Fibroblast of pulmonary artery (primary cell): ENCODE measurements around the gene RXFP1.

Source experiments
- DNase-seq: peaks from one replicate; pipeline ENCODE4 v3.0.0-alpha.2; 2010; ENCODE audit warnings: low read depth
- H3K4me3 ChIP-seq: replicated peaks from 2 replicates; pipeline ENCODE4 v1.5.1; 2011; ENCODE audit warnings: low read depth, mild to moderate bottlenecking, control low read depth, low read length, moderate library complexity
- CTCF ChIP-seq: IDR thresholded peaks from 2 replicates; pipeline ENCODE4 v1.5.1; 2011; ENCODE audit warnings: mild to moderate bottlenecking, control low read depth, low read length, inconsistent platforms; ENCODE audit errors: missing control alignments

Gene RXFP1

GRCh38 chr4:158673633-158674032 is 152.0 kb downstream of the RXFP1 start:
- no peak for TF ChIP-seq CTCF
- DNase-seq = no peak
- H3K4me3 ChIP-seq = no peak overlapping the region

GRCh38 chr4:158676076-158676475 is 154.4 kb downstream of the RXFP1 start:
- DNase-seq = no peak
- no peak overlapping the region for H3K4me3 ChIP-seq
- no peak for TF ChIP-seq CTCF

- DNase-seq = no peak
- TF ChIP-seq CTCF = no peak
Measured at GRCh38 chr4:158678767-158679166, 157.1 kb downstream of the RXFP1 start.

GRCh38 chr4:158681629-158682028 is 159.9 kb downstream of the RXFP1 start:
- no peak for DNase-seq
- H3K4me3 ChIP-seq = no peak overlapping the region
- no peak for TF ChIP-seq CTCF

More at GRCh38 chr4:158678767-158679166, 157.1 kb downstream of the RXFP1 start:
- H3K4me3 ChIP-seq = no peak overlapping the region

GRCh38 chr4:158682066-158682465 is 160.4 kb downstream of the RXFP1 start:
- no peak overlapping the region for H3K4me3 ChIP-seq
- no peak for TF ChIP-seq CTCF
- DNase-seq = no peak

- no peak for DNase-seq
- no peak for TF ChIP-seq CTCF
- no peak overlapping the region for H3K4me3 ChIP-seq
Measured at GRCh38 chr4:158688813-158689212, 167.1 kb downstream of the RXFP1 start.
